CD8-positive, alpha-beta memory T cell (primary cell): ENCODE results near the gene RGS3. TPM values are rescaled to one million over a fixed set of nuclear protein-coding genes. Genes with fewer than 3 reads are reported as not detected.

ENCODE experiments used
- CTCF ChIA-PET: fragments of 350-600 bp; sonication (Branson Sonifier 250); formaldehyde crosslinking; loops from one replicate; lab custom pipeline; 2021; ENCODE audit warnings: antibody characterized with exemption; lab: Charles Lee
- POLR2A ChIA-PET: fragments of 350-600 bp; sonication (Branson Sonifier 250); formaldehyde crosslinking; loops from one replicate; lab custom pipeline; 2021; ENCODE audit warnings: antibody characterized with exemption; lab: Charles Lee
- DNase-seq, 5 donors: peaks; one replicate each; pipeline versions ENCODE4 v3.0.0 to v3.0.0-alpha.2; 2020 to 2022; ENCODE audit warnings: mixed read lengths in 1 of 5
- H3K27ac ChIP-seq: one replicate; pipeline ENCODE4 v1.7.0; 2013; ENCODE audit warnings: low read depth, mild to moderate bottlenecking, low read length, moderate library complexity
- H3K27me3 ChIP-seq: 2 replicates; pipeline ENCODE4 v1.7.0; 2013; ENCODE audit warnings: low read length, mild to moderate bottlenecking; ENCODE audit not compliant: insufficient read depth, poor library complexity, severe bottlenecking
- H3K36me3 ChIP-seq: 2 replicates; pipeline ENCODE4 v1.7.0; 2013; ENCODE audit warnings: mild to moderate bottlenecking, low read length, moderate library complexity; ENCODE audit not compliant: insufficient read depth
- H3K4me1 ChIP-seq: 2 replicates; pipeline ENCODE4 v1.7.0; 2013; ENCODE audit warnings: mild to moderate bottlenecking, low read length, moderate library complexity; ENCODE audit not compliant: insufficient read depth
- H3K4me3 ChIP-seq: 2 replicates; pipeline ENCODE4 v1.7.0; 2013; ENCODE audit warnings: mild to moderate bottlenecking, low read length
- H3K9me3 ChIP-seq: 2 replicates; pipeline ENCODE4 v1.7.0; 2013; ENCODE audit warnings: mild to moderate bottlenecking, low read length
- H3K27ac Mint-ChIP-seq, 8 donors: one replicate each; pipeline ENCODE4 v1.8.0; 2020 to 2021; ENCODE audit warnings: mixed read lengths in 8 of 8, mild to moderate bottlenecking in 6 of 8, inconsistent platforms in 3 of 8, moderate library complexity in 3 of 8
- H3K27me3 Mint-ChIP-seq, 2 donors: one replicate each; pipeline ENCODE4 v1.8.0; 2020 to 2021; ENCODE audit warnings: mixed read lengths in 2 of 2, mild to moderate bottlenecking in 1 of 2, moderate library complexity in 1 of 2
- H3K36me3 Mint-ChIP-seq, 3 donors: one replicate each; pipeline ENCODE4 v1.8.0; 2020 to 2021; ENCODE audit warnings: mixed read lengths in 3 of 3, inconsistent platforms in 1 of 3, mild to moderate bottlenecking in 1 of 3
- H3K4me1 Mint-ChIP-seq, 3 donors: one replicate each; pipeline ENCODE4 v1.8.0; 2020 to 2021; ENCODE audit warnings: mixed read lengths in 3 of 3, inconsistent platforms in 1 of 3, mild to moderate bottlenecking in 1 of 3
- H3K4me3 Mint-ChIP-seq, 7 donors: one replicate each; pipeline ENCODE4 v1.8.0; 2020 to 2021; ENCODE audit warnings: mixed read lengths in 7 of 7, mild to moderate bottlenecking in 6 of 7, moderate library complexity in 4 of 7, inconsistent platforms in 2 of 7
- H3K9me3 Mint-ChIP-seq, 5 donors: one replicate each; pipeline ENCODE4 v1.8.0; 2020 to 2022; ENCODE audit warnings: mixed read lengths in 5 of 5, mild to moderate bottlenecking in 3 of 5, moderate library complexity in 2 of 5, inconsistent platforms in 1 of 5
- polyA plus RNA-seq: library from polyadenylated mRNA; unstranded; fragments of 300-500 nt; fragmentation: Illumina TruSeq; gene quantifications from one replicate; pipeline ENCODE4 v1.2.3, GENCODE V29; 2021
- total RNA-seq, 2 experiments: library from RNA; stranded (reverse); gene quantifications; one replicate each; pipeline ENCODE4 v1.2.3, GENCODE V29; 2021

RGS3 gene
- total and polyA plus RNA-seq, 3 experiments from 2014 or later = 59.8 to 91.2 (median 89.2) TPM

DNA sequence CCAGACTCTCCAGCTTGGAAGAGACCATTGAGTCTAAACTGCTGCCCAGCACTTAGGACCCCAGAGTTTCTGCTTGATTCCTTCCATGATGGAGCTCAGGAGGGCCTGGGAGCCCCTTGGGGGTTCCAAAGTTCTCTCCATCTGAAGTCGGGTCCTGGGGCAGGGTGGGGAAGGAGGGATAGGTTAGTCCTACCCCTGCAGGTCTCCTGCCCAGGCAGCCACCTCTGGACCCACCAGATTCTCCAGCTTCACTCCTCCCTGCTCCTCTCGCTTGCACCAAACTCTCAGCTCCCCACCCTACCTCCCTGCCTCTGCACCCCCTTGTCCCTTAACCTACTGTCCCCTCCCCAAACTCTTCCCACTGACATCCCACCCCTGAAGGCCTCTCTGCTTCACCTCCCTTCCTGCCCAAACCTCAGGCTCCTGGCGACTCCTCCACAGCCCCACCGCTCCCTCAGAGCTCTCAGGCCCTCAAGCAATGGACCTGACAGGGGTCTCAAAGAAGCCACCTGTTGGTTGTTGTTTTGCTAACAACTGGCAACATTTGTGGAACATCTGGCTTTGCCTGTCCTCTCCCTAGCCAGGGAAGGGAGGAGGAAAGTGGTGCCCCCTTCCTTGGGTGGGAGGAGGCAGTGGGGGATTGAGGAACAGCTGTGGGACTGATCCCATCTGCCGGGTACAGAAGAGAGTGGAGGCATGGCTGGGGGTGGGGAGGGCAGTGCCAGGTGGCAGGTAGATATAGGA is 137.5 kb downstream of the RGS3 start:
- Histone ChIP-seq H3K27ac (no peak overlapping the region), H3K9me3 (no peaks in the 10 kb centered on the region), H3K4me1 (no peaks in the 10 kb centered on the region), H3K27me3 (no peaks in the 10 kb centered on the region), H3K36me3 (no peaks in the 10 kb centered on the region), H3K4me3 (no peak overlapping the region)
- Mint-ChIP-seq H3K9me3 (no peaks in the 10 kb centered on the region), H3K27me3 (peaks cover 0 to 2% of the 10 kb centered on the region in 2 donors), H3K4me1 (peaks cover 0 to 9% (median 3%) of the 10 kb centered on the region in 3 donors), H3K4me3 (no peak overlapping the region), H3K36me3 (peaks cover 0 to 27% (median 1%) of the 10 kb centered on the region in 3 donors), H3K27ac (peak overlapping the region in 1 of 8 donors; percentile 12)
- POLR2A ChIA-PET = no interaction called here
- CTCF ChIA-PET = interaction anchor here (1.3 kb wide), 1 partner anchor 57 kb away, joined by 3 read pairs; no protein-coding TSS in a partner anchor
- peak in 1 of 5 donors; percentile 46 for DNase-seq

DNA sequence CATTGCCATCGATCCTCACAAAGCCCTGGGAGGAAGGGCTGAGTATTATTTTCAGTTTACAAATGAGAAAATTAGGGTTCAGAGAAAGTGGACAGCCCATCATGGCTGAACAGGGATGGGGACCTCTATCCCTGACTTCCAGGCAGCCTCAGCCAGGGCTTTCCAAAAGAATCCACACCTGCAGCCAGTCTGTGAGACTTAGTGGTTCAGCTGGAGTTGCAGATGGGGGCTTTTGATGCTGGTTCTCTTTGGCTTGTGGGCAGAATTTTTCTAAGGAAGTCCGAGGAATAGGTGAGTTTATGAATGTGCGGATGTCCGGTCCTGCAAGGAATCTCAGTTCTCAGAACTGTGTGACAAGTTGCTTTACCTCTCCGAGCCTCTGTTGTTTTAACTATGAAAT is 138.1 kb downstream of the RGS3 start:
- Mint-ChIP-seq H3K9me3 (no peaks in the 10 kb centered on the region), H3K27ac (peak overlapping the region in 2 of 8 donors; percentile 11 to 50), H3K4me3 (no peak overlapping the region), H3K36me3 (peaks cover 0 to 21% (median 0%) of the 10 kb centered on the region in 3 donors), H3K27me3 (peaks cover 0 to 2% of the 10 kb centered on the region in 2 donors), H3K4me1 (peaks cover 0 to 9% (median 3%) of the 10 kb centered on the region in 3 donors)
- no peak overlapping the region for H3K27ac ChIP-seq
- no peaks in the 10 kb centered on the region for H3K9me3 ChIP-seq
- no peaks in the 10 kb centered on the region for H3K36me3 ChIP-seq
- no peaks in the 10 kb centered on the region for H3K27me3 ChIP-seq
- no peak overlapping the region for H3K4me3 ChIP-seq
- no peaks in the 10 kb centered on the region for H3K4me1 ChIP-seq
- no peak for DNase-seq
- ChIA-PET POLR2A (no interaction called here), CTCF (interaction anchor here (1.3 to 2.2 kb wide), 2 partner anchors 12 to 54 kb away, joined by 4 to 7 read pairs; no protein-coding TSS in a partner anchor)

DNA sequence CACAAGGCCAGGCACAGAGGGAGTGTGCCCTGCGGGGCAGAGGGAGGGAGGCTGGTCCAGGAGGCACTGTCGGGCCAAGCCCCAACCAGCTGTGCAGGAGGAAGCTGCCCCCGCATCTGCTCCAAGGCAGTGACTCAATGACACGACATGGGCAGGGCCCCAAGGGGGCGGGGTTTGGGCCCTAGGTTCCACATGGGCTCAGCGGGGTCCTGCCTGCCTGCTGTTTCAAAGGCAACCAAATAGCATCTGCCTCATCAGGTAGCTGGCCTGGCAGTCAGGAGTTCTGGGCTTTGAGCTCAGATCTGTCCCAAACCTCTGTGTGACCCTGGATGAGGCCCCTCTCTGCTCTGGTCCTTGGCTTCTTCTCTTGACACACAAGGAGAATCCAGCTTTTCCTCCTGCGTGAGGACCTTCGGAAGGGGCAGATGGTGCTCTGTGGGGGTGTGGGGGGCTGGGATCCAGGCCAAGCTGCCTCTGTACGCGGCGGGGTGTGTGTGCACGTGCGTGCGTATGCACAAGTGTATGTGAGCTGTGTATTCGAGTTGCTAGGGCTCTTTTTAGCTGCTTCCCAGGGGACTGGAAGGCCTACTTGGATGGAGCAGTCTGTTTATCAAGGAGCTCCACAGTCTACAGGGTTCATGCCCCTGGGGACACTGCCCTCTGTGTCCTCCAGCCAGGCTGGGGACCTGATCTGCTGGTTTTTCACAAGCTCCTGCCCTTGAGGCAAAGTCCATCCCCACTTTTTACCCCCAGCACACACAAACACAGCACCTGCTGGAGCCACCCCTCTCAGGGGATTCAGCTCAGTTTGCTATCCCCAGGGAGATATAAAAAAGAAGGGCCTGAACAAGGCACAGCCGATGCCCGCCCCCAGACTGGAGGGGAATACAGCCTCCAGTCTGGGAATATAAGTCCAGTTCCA is 138.9 kb downstream of the RGS3 start:
- Histone ChIP-seq H3K27ac (no peak overlapping the region), H3K4me1 (no peaks in the 10 kb centered on the region), H3K9me3 (no peaks in the 10 kb centered on the region), H3K4me3 (no peak overlapping the region), H3K36me3 (no peaks in the 10 kb centered on the region), H3K27me3 (no peaks in the 10 kb centered on the region)
- CTCF ChIA-PET = interaction anchor here (1.3 to 2.2 kb wide), 2 partner anchors 13 to 53 kb away, joined by 4 to 7 read pairs; no protein-coding TSS in a partner anchor
- H3K4me3 Mint-ChIP-seq = no peak overlapping the region
- peaks cover 0 to 13% (median 0%) of the 10 kb centered on the region in 3 donors for H3K36me3 Mint-ChIP-seq
- H3K4me1 Mint-ChIP-seq = peaks cover 0 to 9% (median 3%) of the 10 kb centered on the region in 3 donors
- DNase-seq = peak in 1 of 5 donors; percentile 42
- H3K9me3 Mint-ChIP-seq = no peaks in the 10 kb centered on the region
- peaks cover 0 to 2% of the 10 kb centered on the region in 2 donors for H3K27me3 Mint-ChIP-seq
- POLR2A ChIA-PET = no interaction called here
- peak overlapping the region in 3 of 8 donors; percentile 17 to 93 (median 22) for H3K27ac Mint-ChIP-seq

DNA sequence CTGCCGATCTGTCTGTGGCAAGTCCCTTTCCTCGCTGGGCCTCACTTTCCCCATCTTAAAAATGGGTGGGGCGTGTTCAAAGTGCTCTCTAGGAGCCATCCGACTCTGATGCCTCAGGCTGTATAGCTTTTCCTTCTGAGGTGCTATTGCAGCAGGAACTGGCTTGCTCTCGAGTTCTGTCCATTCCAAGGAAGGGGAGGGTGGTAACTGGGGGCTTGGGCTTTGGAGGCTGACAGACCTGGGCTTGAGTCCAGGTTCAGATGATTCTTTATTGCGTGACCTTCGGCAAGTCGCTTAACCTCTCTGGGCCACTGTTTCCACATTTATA is 139.5 kb downstream of the RGS3 start:
- Mint-ChIP-seq H3K9me3 (no peaks in the 10 kb centered on the region), H3K4me1 (peaks cover 0 to 9% (median 3%) of the 10 kb centered on the region in 3 donors), H3K36me3 (peaks cover 0 to 7% (median 0%) of the 10 kb centered on the region in 3 donors), H3K4me3 (no peak overlapping the region), H3K27me3 (peaks cover 0 to 2% of the 10 kb centered on the region in 2 donors), H3K27ac (peak overlapping the region in 3 of 8 donors; percentile 17 to 92 (median 51))
- DNase-seq = no peak
- Histone ChIP-seq H3K4me1 (no peaks in the 10 kb centered on the region), H3K36me3 (no peaks in the 10 kb centered on the region), H3K27ac (no peak overlapping the region), H3K9me3 (no peaks in the 10 kb centered on the region), H3K4me3 (no peak overlapping the region), H3K27me3 (no peaks in the 10 kb centered on the region)
- ChIA-PET POLR2A (no interaction called here), CTCF (interaction anchor here (1.3 to 2.2 kb wide), 2 partner anchors 14 to 52 kb away, joined by 4 to 7 read pairs; no protein-coding TSS in a partner anchor)

DNA sequence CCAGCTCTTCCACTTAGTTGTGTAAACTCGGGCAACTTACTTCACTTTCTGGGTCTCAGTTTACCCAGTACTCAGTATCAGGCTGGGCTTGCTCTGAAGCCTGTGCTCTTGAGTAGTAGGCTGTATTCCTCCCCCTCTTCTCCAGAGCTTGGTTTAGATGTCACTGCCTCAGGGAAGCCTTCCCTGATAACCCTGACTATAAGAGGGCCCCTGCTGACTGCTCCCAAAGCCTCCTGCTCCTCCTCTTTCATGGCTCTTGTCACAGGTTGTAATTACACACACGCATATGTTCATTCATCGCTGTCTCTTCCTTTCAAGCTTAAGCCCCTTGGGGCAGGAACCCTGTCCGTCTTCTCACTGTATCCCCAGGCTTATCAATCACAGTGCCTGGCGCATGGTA is 140.2 kb downstream of the RGS3 start:
- H3K27me3 ChIP-seq = no peaks in the 10 kb centered on the region
- Mint-ChIP-seq H3K4me3 (no peak overlapping the region), H3K36me3 (peaks cover 0 to 3% (median 0%) of the 10 kb centered on the region in 3 donors), H3K9me3 (no peaks in the 10 kb centered on the region), H3K4me1 (peaks cover 0 to 9% (median 3%) of the 10 kb centered on the region in 3 donors), H3K27me3 (peaks cover 0 to 2% of the 10 kb centered on the region in 2 donors), H3K27ac (peak overlapping the region in 3 of 8 donors; percentile 2 to 92 (median 75))
- POLR2A ChIA-PET = no interaction called here
- H3K36me3 ChIP-seq = no peaks in the 10 kb centered on the region
- no peak for DNase-seq
- no peaks in the 10 kb centered on the region for H3K4me1 ChIP-seq
- no peak overlapping the region for H3K4me3 ChIP-seq
- CTCF ChIA-PET = interaction anchor here (2.2 kb wide), 1 partner anchor 52 kb away, joined by 7 read pairs; no protein-coding TSS in a partner anchor
- H3K9me3 ChIP-seq = no peaks in the 10 kb centered on the region
- no peak overlapping the region for H3K27ac ChIP-seq

DNA sequence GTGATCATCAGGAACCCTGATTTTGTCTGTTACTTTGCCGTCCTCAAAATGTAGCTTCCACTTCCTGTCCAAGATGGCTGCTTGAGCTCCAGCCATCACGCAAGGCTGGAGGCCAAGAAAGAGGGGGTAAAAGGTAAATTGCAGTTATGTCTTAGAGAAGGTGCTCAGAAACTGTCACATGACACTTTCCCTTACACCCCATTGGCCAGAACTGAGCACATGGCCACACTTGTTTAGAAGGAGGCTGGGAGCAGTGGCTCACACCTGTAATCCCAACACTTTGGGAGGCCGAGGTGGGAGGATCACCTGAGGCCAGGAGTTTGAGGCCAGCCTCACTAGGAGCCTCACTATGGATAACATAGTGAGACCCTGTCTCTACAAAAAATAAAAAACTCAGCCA is 140.9 kb downstream of the RGS3 start:
- H3K4me1 Mint-ChIP-seq = peaks cover 0 to 9% (median 3%) of the 10 kb centered on the region in 3 donors
- no peaks in the 10 kb centered on the region for H3K9me3 Mint-ChIP-seq
- no peak for DNase-seq
- POLR2A ChIA-PET = no interaction called here
- CTCF ChIA-PET = no interaction called here
- no peaks in the 10 kb centered on the region for H3K36me3 Mint-ChIP-seq
- no peaks in the 10 kb centered on the region for H3K36me3 ChIP-seq
- H3K4me3 Mint-ChIP-seq = no peak overlapping the region
- H3K27me3 Mint-ChIP-seq = no peaks in the 10 kb centered on the region
- no peaks in the 10 kb centered on the region for H3K27me3 ChIP-seq
- H3K9me3 ChIP-seq = no peaks in the 10 kb centered on the region
- H3K4me1 ChIP-seq = no peaks in the 10 kb centered on the region
- no peak overlapping the region for H3K27ac ChIP-seq
- H3K4me3 ChIP-seq = no peak overlapping the region
- H3K27ac Mint-ChIP-seq = no peak overlapping the region

DNA sequence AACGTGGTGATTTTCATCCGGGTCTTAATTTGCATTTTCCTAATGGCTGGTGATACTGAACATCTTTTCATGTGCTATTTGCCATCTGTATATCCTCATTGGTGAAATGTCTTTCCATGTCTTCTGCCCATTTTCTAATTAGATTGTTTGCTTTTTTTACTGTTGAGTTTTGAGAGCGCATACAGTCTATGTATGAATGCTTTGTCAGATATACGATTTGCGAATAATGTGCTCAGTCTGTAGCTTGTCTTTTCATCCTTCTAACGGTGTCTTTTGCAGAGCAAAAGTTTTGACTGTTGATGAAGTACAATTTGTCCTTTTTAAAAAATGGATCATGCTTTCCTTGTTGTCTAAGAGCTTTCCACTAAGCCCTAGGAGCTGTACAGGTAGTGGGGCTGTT is 143.0 kb downstream of the RGS3 start:
- H3K4me3 ChIP-seq = no peak overlapping the region
- H3K4me1 ChIP-seq = no peaks in the 10 kb centered on the region
- Mint-ChIP-seq H3K4me1 (peaks cover 0 to 6% (median 0%) of the 10 kb centered on the region in 3 donors), H3K27ac (peak overlapping the region in 1 of 8 donors; percentile 51), H3K4me3 (no peak overlapping the region), H3K36me3 (no peaks in the 10 kb centered on the region), H3K9me3 (no peaks in the 10 kb centered on the region), H3K27me3 (no peaks in the 10 kb centered on the region)
- H3K27ac ChIP-seq = no peak overlapping the region
- POLR2A ChIA-PET = no interaction called here
- no peaks in the 10 kb centered on the region for H3K36me3 ChIP-seq
- H3K27me3 ChIP-seq = no peaks in the 10 kb centered on the region
- H3K9me3 ChIP-seq = no peaks in the 10 kb centered on the region
- CTCF ChIA-PET = interaction anchor here (1.0 to 1.3 kb wide), 2 partner anchors 13 to 49 kb away, joined by 4 read pairs; no protein-coding TSS in a partner anchor
- no peak for DNase-seq
